Left renal cortex interstitium (tissue), 4 donors: ENCODE results near the gene NECTIN2. TPM values are rescaled to one million over a fixed set of nuclear protein-coding genes. Genes with fewer than 3 reads are reported as not detected.
A peak's percentile ranks its signal among the peaks of the same experiment; 100 is the strongest.
"Not testable (repeated sequence)": the region's sequence is repeated elsewhere in the genome, so short reads cannot be mapped to it uniquely, and the experiment has no call there.

Experiments
- DNase-seq, 4 donors: peaks; one replicate each; pipeline ENCODE4 v3.0.0-alpha.2; 2013; ENCODE audit warnings: low read depth in 4 of 4, low spot score in 2 of 4, missing footprints in 1 of 4
- polyA plus RNA-seq, 4 donors: library from polyadenylated mRNA; unstranded; fragments of 120-200 nt; gene quantifications; one replicate each; pipeline ENCODE4 v1.2.1, GENCODE V29; 2013; ENCODE audit not compliant: insufficient read length in 4 of 4

Gene NECTIN2
- polyA plus RNA-seq, 4 donors = 150 to 188 (median 163) TPM

- DNase-seq = no peak
Observed at GRCh38 chr19:44816301-44816700, 29.8 kb upstream of the NECTIN2 start.

DNA sequence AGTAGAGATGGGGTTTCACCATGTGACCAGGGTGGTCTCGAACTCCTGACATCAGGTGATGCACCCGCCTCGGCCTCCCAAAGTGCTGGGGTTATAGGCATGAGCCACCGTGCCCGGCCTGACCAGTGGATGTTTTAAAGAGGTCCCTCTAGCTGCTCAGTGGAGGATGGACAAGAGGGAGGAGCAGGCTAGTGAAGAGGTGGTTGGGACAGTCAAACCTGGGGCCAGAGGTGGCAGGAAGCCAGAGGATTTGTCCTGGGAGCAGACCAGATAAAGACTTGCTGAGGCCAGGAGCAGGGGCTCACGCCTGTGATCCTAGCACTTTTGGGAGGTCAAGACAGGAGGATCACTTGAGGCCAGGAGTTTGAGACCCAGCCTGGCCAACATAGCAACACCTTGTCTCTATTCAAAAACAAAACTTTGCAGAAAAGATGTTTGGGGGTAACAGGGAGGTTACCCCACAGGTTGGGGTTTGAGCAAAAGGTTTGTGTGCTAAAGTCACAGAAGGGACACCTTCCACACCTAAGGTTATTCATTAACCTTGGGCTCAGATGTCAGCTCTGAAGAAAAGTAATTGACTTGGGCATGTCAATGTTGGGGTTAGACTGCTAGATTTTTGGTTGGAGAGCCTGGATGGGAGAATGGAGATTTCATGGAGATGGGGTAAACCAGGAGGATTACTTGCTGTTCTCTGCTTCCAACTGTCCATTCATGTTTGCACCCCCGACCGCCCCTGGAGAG, 28.2 kb upstream of the NECTIN2 start:
- no peak for DNase-seq

GRCh38 chr19:44818466-44819031, 27.5 kb upstream of the NECTIN2 start:
- no peak for DNase-seq

DNA sequence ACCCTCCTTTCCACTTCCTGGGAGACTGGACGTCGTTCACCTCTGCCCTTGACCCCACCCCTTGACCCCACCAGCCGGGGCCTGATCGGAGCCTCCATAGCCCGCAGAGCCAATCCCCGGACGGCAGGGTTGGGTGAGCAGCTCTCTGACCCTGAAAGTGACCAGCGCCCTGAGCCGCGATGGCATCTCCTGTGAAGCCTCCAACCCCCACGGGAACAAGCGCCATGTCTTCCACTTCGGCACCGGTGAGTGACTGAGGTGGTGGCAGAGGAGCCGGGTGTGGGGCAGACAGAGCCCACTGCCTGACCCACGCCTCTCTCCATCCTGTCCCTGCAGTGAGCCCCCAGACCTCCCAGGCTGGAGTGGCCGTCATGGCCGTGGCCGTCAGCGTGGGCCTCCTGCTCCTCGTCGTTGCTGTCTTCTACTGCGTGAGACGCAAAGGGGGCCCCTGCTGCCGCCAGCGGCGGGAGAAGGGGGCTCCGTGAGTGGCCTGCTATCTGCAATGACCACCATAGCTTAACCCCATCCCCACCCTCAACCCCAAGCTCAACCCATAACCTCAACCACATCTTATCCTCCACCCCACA, 26.8 kb upstream of the NECTIN2 start:
- no peak for DNase-seq

DNA sequence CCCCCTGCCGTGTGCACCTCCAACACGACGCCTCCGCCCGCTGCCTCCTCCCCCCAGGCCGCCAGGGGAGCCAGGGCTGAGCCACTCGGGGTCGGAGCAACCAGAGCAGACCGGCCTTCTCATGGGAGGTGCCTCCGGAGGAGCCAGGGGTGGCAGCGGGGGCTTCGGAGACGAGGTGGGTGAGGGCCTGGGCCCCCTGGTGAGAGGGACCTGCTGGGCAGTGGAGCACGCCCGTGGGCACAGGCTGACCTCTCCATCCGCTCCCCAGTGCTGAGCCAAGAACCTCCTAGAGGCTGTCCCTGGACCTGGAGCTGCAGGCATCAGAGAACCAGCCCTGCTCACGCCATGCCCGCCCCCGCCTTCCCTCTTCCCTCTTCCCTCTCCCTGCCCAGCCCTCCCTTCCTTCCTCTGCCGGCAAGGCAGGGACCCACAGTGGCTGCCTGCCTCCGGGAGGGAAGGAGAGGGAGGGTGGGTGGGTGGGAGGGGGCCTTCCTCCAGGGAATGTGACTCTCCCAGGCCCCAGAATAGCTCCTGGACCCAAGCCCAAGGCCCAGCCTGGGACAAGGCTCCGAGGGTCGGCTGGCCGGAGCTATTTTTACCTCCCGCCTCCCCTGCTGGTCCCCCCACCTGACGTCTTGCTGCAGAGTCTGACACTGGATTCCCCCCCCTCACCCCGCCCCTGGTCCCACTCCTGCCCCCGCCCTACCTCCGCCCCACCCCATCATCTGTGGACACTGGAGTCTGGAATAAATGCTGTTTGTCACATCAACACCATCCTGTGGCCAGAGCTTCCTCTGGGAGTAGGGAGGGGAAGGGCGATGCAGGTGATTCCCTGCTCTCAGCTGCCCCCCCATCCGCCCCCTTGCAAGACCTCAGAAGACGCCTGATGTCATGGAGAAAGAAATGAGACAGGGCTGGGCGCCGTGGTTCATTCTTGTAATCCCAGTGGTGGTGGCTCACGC, 25.2 kb upstream of the NECTIN2 start:
- no peak for DNase-seq

- no peak for DNase-seq
Observed at GRCh38 chr19:44822177-44822576, 23.9 kb upstream of the NECTIN2 start.

- no peak for DNase-seq
Observed at GRCh38 chr19:44822670-44823372, 23.3 kb upstream of the NECTIN2 start.

DNA sequence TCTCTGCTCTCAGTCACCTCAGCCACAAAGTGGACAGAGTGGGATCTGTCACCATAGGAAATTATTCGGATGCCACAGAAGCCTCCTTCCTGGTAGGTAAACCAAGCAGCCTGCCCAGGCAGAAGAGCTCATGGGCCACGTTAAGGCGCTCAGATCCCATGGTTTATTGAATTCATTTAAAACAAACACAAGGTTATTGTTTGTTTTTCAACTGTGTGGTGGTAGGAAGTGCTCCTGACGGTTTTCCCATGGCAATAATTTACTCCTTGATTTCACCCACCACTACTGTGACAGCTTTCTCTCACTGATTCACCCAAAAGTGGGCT, 22.8 kb upstream of the NECTIN2 start:
- no peak for DNase-seq

DNA sequence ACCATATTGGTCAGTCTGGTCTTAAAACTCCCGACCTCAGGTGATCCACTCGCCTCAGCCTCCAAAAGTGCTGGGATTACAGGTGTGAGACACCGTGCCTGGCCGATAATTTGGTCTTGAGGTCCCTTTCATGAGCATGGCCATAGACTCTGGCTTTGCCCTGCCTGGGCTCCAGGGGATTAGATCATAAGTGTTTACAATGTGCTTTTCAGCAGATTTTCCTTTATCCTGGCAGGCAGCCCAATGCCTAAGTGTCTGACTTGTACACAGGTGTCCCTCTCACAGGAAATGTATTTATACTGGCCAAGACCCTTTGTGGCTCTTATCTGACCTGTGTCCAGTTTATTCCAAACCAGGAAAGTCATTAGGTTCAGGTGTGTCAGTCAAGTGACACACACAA, 21.3 kb upstream of the NECTIN2 start:
- DNase-seq = no peak

DNA sequence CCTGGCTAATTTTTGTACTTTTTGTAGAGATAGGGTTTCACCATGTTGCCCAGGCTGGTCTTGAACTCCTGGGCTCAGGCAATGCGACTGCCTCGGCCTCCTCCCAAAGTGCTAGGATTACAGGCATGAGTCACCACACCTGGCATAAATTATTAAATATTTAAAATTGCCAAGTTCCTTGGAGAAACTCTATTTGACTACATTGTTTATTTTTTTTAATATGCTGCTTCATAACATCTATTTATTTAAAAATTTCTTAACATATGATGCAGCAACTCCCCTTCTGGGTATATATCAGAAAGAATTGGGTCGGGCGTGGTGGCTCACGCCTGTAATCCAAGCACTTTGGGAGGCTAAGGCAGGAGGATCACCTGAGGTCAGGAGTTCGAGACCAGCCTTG, 13.2 kb upstream of the NECTIN2 start:
- not testable (repeated sequence) for DNase-seq

DNA sequence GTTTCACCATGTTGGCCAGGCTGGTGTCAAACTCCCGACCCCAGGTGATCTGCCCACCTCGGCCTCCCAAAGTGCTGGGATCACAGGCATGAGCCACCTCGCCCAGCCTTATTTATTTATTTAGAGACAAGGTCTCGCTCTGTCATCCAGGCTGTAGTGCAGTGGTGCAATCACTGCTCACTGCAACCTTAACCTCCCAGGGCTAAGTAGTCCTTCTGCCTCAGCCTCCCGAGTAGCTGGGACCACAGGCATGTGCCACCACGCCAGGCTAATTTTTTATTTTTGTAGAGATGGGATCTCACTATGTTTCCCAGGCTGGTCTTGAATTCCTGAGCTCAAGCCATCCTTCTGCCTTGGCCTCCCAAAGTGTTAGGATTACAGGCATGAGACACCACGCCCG, 11.7 kb upstream of the NECTIN2 start:
- not testable (repeated sequence) for DNase-seq

DNA sequence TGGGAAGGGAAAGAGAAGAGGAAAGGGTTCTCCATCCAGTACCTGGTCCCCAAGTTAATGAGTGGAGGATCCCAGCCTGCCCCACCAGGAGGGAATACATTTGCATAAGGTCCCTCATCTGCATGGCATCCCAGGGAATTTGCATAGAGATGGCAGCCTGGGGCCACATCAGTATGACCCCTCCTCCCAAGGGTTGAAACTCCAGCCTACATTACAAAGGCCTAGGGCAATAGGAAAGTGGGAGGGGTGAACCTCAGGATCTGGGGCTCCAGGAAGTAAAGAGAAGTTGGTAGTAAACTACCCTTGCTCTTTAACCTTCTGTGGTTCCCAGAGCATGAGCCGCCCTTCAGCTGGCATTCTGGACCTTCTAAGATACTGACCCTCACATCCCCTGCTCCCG, 6.8 kb upstream of the NECTIN2 start:
- no peak for DNase-seq

DNA sequence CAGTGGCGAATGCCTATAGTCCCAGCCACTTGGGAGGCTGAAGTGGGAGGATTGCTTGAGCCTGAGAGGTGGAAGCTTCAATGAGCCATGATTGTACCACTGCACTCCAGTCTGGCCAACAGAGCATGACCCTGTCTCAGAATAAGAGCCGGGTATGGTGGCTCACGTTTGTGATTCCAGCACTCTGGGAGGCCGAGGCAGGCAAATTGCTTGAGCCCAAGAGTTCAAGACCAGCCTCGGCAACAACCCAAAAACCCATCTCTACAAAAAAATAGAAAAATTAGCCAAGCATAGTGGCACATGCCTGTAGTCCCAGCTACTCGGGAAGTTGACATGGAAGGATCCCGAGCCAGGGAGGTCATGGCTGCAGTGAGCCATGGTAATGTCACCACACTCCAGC, 5.3 kb upstream of the NECTIN2 start:
- DNase-seq = no peak

DNA sequence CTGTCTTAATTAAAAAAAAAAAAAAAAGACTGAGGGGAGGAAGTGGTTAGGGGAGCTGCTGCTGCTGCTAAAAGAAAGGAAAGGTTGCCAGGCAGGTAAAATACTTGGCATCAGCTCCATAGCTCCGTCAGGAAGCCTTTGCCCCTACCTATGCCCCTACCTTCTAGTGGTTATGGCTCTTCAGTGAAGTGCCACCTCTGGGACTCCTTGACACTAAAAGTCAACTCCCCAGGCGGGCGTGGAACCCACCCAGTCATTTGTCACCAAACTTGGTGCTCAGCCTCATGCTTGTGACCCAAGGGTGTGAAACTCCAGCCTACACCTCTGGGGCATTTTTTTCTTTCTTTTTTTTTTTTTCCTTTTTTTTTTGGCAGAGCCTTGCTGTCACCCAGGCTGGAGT, 4.9 kb upstream of the NECTIN2 start:
- DNase-seq = no peak

GRCh38 chr19:44845286-44845611, 848 bp upstream of the NECTIN2 start:
- DNase-seq = no peak

DNA sequence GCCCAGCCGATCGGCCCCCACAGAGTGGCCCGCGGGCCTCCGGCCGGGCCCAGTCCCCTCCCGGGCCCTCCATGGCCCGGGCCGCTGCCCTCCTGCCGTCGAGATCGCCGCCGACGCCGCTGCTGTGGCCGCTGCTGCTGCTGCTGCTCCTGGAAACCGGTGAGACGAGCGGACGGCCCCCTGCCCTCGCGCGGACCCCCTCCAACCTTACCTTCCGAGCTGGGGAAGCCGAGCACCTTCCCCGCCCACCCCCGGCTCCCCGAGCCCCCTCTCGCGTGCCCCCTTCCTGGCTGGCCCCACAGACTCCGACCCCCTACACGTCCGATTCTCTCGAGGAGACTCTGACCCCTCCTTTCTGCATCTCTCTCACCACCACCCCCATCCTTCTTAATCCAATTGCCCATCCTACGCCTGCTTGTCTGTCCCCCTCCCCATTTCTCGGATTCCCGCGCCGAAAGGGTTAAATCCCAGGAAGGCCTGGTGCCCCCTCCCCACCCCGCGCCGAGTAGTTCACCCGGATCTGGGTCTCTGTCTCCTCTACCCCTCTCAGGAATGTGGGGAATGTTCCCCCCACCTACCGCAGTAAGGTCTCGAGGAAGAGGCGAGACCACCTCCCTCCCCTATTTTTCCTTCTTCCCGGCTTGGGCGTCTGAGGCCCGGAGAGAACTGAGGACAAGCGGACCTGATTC, 502 bp downstream of the NECTIN2 start:
- DNase-seq = peak in 2 of 4 donors; percentile 52 to 56

- DNase-seq = peak in 2 of 4 donors; percentile 31 to 51
Observed at GRCh38 chr19:44847144-44848035, 1.3 kb downstream of the NECTIN2 start.

GRCh38 chr19:44848036-44848811, 2.1 kb downstream of the NECTIN2 start:
- DNase-seq = peak in 1 of 4 donors; percentile 21
